ENCODE data around the gene TPO. TPM values are rescaled to one million over a fixed set of nuclear protein-coding genes. Genes with fewer than 3 reads are reported as not detected.
"Not testable (repeated sequence)": the region's sequence is repeated elsewhere in the genome, so short reads cannot be mapped to it uniquely, and the experiment has no call there.

Gene TPO
- polyA plus RNA-seq (ENCODE audit: low read depth in 6 of 6): not detected

DNA sequence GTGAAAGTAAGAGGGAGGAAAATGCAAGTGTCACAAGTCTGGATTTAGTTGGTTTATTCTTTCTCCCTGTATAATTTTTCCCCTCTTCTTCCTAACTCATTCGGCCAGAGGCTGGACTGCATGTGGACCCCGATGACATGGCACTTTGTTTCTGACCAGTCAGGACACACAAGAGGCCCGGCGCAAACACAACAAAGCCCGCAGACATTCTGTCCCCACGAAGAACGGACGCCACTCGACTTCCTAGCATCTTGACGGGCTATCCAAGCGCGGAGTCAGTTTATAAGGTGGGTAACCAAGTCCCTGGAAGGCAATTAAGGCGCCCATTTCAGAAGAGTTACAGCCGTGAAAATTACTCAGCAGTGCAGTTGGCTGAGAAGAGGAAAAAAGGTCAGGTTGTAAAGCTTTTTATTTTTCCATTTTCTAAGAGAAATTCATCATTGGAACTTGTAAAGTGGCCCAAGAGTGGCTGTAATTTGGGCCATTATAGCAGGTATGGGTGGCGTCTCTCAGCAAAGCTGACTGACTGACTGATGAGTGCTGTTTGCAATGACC is at the start of gene TPO:
TPO (plus strand) TSS at position 308 of the 555 bp plus-strand sequence. CDS start 946 bp downstream, outside the sequence.
- ATAC-seq (ENCODE audit: low read depth in 2 of 2): no peak
- Mint-ChIP-seq H3K4me1 (peaks cover 0 to 3% (median 0%) of the 10 kb centered on the region in 3 donors), H3K27me3 (peaks cover 4 to 24% (median 21%) of the 10 kb centered on the region in 3 donors), H3K36me3 (no peaks in the 10 kb centered on the region), H3K9me3 (peaks cover 0 to 1% (median 0%) of the 10 kb centered on the region in 7 donors), H3K4me3 (peak within 1 kb of the TSS in 1 of 8 donors; percentile 21), H3K27ac (peak within 1 kb of the TSS in 3 of 6 donors; percentile 44 to 89 (median 62))
- DNase-seq: no peak

DNA sequence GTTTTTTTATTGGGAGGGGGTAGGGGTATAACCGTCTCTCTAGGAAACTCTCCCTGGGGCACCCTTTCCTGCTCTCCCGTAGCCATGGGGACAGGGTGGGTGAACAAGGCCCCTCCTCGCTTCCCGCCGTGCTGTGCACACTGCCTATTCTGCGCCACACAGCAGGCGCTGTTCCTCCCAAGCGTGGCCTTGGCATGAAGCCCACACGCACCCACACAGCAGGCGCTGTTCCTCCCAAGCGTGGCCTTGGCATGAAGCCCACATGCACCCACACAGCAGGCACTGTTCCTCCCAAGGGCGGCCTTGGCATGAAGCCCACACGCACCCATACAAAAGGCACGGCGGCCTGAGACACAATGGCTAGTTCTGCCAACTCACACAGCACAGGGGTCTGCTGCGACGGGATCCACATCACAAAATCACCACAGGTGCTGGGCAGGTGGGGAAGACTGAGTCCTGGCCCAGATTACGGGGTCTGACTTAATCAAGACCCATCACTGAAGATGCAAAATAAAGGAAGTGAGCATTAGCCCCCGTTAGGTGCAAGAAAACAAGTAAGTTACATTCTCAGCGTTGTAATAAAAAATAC is 46.6 kb upstream of the TPO start:
- ATAC-seq (ENCODE audit: low read depth in 2 of 2) (peak; percentile 69 to 92), DNase-seq (peak; percentile 56)
- H3K9me3 Mint-ChIP-seq: no peaks in the 10 kb centered on the region
- H3K4me3 Mint-ChIP-seq: peak overlapping the region; percentile 46 to 86 (median 80)
- no peaks in the 10 kb centered on the region for H3K36me3 Mint-ChIP-seq
- peaks cover 0 to 16% (median 5%) of the 10 kb centered on the region in 3 donors for H3K27me3 Mint-ChIP-seq
- H3K27ac Mint-ChIP-seq: peak overlapping the region; percentile 39 to 92 (median 88)
- H3K4me1 Mint-ChIP-seq: peaks cover 9 to 39% (median 9%) of the 10 kb centered on the region in 3 donors

DNA sequence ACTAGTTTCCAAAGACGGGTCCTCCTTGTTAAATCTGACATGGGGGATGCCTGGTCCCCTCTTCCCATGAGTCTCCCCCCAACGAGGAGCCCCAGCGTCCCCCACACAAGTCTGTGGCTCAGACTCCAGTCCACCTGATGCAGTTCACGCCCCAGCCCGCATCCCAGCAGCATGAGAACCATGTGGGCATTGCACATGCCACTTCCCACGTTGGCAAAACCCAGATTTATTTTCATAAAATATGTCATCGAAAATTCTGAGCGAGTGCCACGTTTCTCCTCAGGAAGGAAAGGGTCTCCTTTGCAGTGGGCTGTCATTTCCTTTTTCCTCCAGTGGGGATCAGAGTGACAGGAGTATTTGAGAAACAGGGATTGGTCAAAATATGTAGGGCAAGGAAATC is 45.7 kb upstream of the TPO start:
- no peak overlapping the region for H3K27ac Mint-ChIP-seq
- peaks cover 0 to 22% (median 5%) of the 10 kb centered on the region in 3 donors for H3K27me3 Mint-ChIP-seq
- H3K36me3 Mint-ChIP-seq: no peaks in the 10 kb centered on the region
- ATAC-seq (ENCODE audit: low read depth in 2 of 2): no peak
- peak overlapping the region in 1 of 8 donors; percentile 51 for H3K4me3 Mint-ChIP-seq
- no peaks in the 10 kb centered on the region for H3K9me3 Mint-ChIP-seq
- DNase-seq: no peak
- peaks cover 13 to 49% (median 15%) of the 10 kb centered on the region in 3 donors for H3K4me1 Mint-ChIP-seq

DNA sequence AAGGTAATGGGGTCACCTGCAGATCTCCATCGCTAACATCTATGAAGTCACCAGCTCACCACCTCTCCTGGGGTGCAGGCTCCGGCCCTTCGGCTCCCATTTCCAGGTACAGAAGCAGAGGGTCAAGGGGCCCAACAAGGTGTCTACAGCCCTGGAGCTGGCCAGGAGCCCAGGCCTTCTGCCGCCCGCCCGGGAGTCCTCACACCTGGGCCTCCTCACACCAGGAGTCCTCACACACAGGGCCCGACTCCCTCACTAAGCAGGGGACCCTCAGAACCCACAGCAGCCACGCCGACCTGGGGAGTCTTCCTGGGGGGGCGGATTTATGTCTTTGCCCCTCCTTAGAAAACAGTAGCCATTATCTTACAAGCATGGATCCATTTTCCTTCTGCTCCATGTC is 43.4 kb upstream of the TPO start:
- Mint-ChIP-seq H3K9me3 (no peaks in the 10 kb centered on the region), H3K27ac (no peak overlapping the region), H3K27me3 (peaks cover 0 to 18% (median 0%) of the 10 kb centered on the region in 3 donors), H3K4me1 (peaks cover 13 to 45% (median 15%) of the 10 kb centered on the region in 3 donors), H3K4me3 (no peak overlapping the region), H3K36me3 (no peaks in the 10 kb centered on the region)
- no peak for ATAC-seq (ENCODE audit: low read depth in 2 of 2)
- no peak for DNase-seq

DNA sequence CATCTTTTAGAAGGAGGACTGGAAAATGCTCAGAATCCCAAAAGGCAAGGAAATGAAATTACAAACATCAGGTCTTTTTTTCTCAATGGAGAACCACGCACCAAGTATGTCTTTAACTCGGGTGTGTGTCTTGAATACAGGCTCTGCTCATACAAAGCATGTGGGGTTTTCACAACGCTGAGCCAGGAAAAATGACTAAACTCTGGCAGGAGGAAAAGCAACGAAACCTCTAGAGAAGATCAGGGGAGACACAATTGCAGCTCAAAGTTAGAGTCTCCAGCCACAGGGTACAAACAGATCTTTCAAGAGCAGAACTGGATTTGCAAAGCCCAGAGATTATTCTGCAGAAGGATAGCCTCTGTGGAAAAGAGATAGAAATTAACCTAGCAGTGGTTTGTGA is 42.8 kb upstream of the TPO start:
- Mint-ChIP-seq H3K9me3 (no peaks in the 10 kb centered on the region), H3K4me3 (peak overlapping the region in 2 of 8 donors; percentile 42 to 51), H3K27ac (peak overlapping the region in 1 of 6 donors; percentile 72), H3K27me3 (peaks cover 0 to 15% (median under 1%) of the 10 kb centered on the region in 3 donors), H3K4me1 (peaks cover 12 to 44% (median 15%) of the 10 kb centered on the region in 3 donors), H3K36me3 (no peaks in the 10 kb centered on the region)
- DNase-seq (no peak), ATAC-seq (ENCODE audit: low read depth in 2 of 2) (no peak)

DNA sequence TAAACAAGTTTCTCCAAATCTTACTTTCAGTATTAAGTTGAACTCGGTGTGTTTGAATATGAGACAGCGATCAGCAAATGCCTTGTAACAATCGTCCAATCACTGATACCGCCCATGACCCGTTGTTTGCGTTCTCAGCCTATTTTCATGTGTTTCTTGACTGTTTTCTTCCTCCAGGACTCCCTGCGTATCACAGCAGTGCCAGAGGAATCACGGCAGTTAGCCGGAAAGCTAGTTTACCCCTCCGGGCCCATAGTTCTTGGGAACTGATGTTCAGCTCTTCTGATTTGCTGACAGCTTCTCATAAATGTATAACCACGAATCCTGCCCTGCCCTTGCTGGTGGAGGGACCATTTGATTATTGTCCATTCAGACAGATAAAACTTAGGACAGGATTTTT is 42.2 kb upstream of the TPO start:
- peaks cover 6 to 44% (median 20%) of the 10 kb centered on the region in 3 donors for H3K4me1 Mint-ChIP-seq
- peaks cover 0 to 12% (median 5%) of the 10 kb centered on the region in 3 donors for H3K27me3 Mint-ChIP-seq
- H3K27ac Mint-ChIP-seq: no peak overlapping the region
- no peaks in the 10 kb centered on the region for H3K9me3 Mint-ChIP-seq
- DNase-seq (no peak), ATAC-seq (ENCODE audit: low read depth in 2 of 2) (no peak)
- H3K4me3 Mint-ChIP-seq: no peak overlapping the region
- H3K36me3 Mint-ChIP-seq: no peaks in the 10 kb centered on the region

DNA sequence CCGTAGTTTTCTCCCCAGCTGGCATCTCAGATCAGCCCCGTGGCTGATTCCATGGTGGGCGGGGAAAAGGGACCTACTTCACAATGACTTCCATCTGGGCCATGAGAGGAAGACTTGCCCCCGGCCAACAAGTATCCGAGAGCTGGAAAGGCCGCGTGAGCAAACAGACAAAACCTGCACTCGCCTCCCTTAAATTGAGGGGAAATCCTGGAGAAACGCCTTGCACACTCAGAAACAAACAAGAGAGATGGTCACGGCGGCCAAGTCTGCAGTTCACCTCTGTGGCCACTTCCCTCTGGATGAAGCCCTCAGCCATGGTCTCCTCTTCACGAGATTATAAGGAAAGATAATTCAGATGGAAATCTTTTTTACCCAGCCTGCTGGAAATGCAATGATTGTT is 39.4 kb upstream of the TPO start:
- Mint-ChIP-seq H3K4me3 (no peak overlapping the region), H3K36me3 (no peaks in the 10 kb centered on the region), H3K9me3 (peaks cover 0 to 1% (median 0%) of the 10 kb centered on the region in 7 donors), H3K4me1 (peaks cover 4 to 37% (median 13%) of the 10 kb centered on the region in 3 donors), H3K27ac (peak overlapping the region in 1 of 6 donors; percentile 69), H3K27me3 (peaks cover 0 to 16% (median 5%) of the 10 kb centered on the region in 3 donors)
- ATAC-seq (ENCODE audit: low read depth in 2 of 2) (no peak), DNase-seq (no peak)

DNA sequence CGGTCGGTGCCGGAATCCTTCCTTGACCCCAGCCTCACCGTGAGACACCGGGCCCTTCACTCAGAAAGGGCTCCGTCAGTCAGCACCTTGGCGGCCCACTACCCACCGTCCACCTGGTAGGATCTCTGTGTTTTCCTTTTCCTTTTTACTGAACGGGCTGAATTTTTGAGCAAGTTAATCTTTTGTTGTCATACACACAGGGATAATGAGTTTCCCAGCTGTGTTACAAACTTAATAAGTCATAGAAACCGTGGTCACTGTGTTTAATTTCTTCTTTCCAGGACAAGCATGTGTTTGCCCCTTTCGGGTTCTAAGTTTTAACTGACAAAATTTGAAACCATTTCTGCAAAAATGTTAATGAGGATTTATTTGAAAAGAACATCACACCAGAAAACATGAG is 39.0 kb upstream of the TPO start:
- Mint-ChIP-seq H3K4me1 (peaks cover 4 to 37% (median 13%) of the 10 kb centered on the region in 3 donors), H3K27me3 (peaks cover 0 to 16% (median 5%) of the 10 kb centered on the region in 3 donors), H3K4me3 (no peak overlapping the region), H3K36me3 (no peaks in the 10 kb centered on the region), H3K27ac (peak overlapping the region in 1 of 6 donors; percentile 69), H3K9me3 (peaks cover 0 to 1% (median 0%) of the 10 kb centered on the region in 7 donors)
- ATAC-seq (ENCODE audit: low read depth in 2 of 2) (no peak), DNase-seq (no peak)

DNA sequence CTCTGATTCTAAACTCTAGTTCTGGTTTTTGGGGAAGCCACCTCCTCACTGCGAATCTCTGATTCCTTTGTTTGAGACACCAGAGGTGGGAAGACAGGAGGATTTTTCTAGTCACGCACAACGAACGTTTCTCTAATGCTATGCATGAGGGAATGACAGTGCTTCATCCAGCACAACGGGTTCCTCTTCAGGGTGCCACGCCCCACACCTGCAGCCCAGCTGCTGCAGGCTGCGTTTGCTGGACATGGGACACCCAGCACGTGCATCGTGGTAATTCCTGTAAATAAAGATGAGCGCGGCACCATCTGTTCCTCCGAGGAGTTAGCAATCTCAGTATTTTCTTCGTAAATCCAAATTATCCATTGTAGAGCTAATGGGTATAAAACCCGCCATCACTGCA is 37.5 kb upstream of the TPO start:
- Mint-ChIP-seq H3K9me3 (peaks cover 0 to 1% (median 0%) of the 10 kb centered on the region in 7 donors), H3K27me3 (peaks cover 0 to 13% (median 5%) of the 10 kb centered on the region in 3 donors), H3K27ac (peak overlapping the region in 2 of 6 donors; percentile 37 to 88), H3K36me3 (no peaks in the 10 kb centered on the region), H3K4me1 (peaks cover 4 to 37% (median 13%) of the 10 kb centered on the region in 3 donors), H3K4me3 (peak overlapping the region in 3 of 8 donors; percentile 46 to 50 (median 47))
- DNase-seq (no peak), ATAC-seq (ENCODE audit: low read depth in 2 of 2) (peak in 1 of 2 donors; percentile 28)

DNA sequence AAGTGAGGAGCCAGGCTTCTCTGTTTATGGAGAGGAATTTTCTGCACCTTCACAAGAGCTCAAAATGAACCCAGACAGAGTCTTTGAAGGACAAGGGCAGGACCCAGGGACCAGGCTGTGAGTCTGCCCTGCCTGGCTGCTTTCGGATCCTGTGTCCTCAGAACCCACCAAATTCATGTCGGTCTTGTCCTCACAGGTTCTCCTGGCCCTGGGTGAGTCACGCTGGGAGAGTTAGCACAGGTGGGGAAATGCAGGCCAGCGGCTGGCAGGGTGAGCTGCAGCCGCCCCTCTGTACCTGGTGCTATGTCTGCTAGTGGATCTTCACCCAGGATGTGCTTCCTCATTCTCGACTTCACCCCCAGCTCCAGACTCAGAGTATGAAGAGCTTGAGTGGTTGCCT is 35.8 kb upstream of the TPO start:
- peak overlapping the region in 2 of 6 donors; percentile 10 to 53 for H3K27ac Mint-ChIP-seq
- no peaks in the 10 kb centered on the region for H3K36me3 Mint-ChIP-seq
- ATAC-seq (ENCODE audit: low read depth in 2 of 2): no peak
- H3K27me3 Mint-ChIP-seq: peaks cover 0 to 9% (median 5%) of the 10 kb centered on the region in 3 donors
- H3K9me3 Mint-ChIP-seq: peaks cover 0 to 1% (median 0%) of the 10 kb centered on the region in 7 donors
- peak overlapping the region in 1 of 8 donors; percentile 9 for H3K4me3 Mint-ChIP-seq
- DNase-seq: no peak
- peaks cover 0 to 24% (median 7%) of the 10 kb centered on the region in 3 donors for H3K4me1 Mint-ChIP-seq

DNA sequence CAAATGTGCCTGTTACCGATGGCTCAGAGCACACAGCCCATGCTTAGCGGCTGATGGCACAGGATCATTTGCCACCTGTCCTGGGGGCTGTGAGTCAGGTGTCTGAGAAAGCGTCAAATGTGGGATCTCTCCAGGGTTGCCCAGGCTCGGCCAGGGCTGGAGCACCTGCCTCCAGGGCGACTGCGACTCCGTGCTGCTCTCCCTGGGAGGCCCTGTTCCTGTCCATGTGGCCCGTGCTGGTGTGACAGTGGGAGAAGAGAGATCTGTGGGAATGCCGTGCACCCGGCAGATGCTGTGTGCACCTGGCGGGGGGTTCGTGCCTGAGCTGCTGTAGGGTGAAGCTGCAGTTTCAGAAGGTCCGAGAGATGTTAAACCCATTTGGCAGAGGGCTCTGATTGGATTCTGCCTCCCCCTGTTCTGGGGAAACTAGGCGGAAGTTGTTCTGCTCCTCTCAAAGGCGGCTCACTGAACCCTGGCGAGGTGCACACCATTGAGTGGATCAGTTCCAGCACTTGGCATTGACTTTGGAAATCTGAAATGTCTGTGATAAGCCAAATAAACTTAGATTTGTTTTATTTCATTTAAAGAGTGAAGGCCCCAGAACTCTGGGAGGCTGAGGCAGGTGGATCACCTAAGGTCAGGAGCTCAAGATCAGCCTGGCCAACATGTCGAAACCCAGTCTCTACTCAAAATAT is 34.7 kb upstream of the TPO start:
- no peak for DNase-seq
- ATAC-seq (ENCODE audit: low read depth in 2 of 2): no peak
- Mint-ChIP-seq H3K27me3 (peaks cover 0 to 13% (median 7%) of the 10 kb centered on the region in 3 donors), H3K36me3 (no peaks in the 10 kb centered on the region), H3K27ac (no peak overlapping the region), H3K9me3 (peaks cover 0 to 6% (median 0%) of the 10 kb centered on the region in 7 donors), H3K4me1 (peaks cover 0 to 22% (median 7%) of the 10 kb centered on the region in 3 donors), H3K4me3 (peak overlapping the region in 1 of 8 donors; percentile 6)

DNA sequence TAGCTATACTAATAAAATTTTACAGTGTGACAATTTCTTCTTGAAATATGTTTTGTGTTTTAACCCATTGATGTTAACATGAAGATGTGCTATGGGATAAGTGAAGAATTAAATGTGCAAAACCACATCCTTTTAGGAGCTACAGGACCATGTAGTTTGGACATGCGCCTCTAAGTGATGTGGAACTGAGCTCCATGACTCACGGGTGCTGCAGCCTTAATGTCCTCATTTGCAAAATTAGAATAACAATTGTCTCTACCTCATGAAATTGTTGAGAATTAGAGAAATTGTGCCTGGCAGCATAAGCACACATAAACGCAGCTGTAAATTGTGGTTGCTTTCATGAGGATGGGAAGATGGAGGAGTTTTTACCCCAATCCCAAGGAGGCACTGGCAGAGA is 31.6 kb upstream of the TPO start:
- ATAC-seq (ENCODE audit: low read depth in 2 of 2) (no peak), DNase-seq (no peak)
- Mint-ChIP-seq H3K36me3 (no peaks in the 10 kb centered on the region), H3K4me1 (peaks cover 0 to 6% (median 0%) of the 10 kb centered on the region in 3 donors), H3K27ac (no peak overlapping the region), H3K27me3 (peaks cover 0 to 28% (median 5%) of the 10 kb centered on the region in 3 donors), H3K4me3 (no peak overlapping the region), H3K9me3 (peaks cover 0 to 13% (median 3%) of the 10 kb centered on the region in 7 donors)

DNA sequence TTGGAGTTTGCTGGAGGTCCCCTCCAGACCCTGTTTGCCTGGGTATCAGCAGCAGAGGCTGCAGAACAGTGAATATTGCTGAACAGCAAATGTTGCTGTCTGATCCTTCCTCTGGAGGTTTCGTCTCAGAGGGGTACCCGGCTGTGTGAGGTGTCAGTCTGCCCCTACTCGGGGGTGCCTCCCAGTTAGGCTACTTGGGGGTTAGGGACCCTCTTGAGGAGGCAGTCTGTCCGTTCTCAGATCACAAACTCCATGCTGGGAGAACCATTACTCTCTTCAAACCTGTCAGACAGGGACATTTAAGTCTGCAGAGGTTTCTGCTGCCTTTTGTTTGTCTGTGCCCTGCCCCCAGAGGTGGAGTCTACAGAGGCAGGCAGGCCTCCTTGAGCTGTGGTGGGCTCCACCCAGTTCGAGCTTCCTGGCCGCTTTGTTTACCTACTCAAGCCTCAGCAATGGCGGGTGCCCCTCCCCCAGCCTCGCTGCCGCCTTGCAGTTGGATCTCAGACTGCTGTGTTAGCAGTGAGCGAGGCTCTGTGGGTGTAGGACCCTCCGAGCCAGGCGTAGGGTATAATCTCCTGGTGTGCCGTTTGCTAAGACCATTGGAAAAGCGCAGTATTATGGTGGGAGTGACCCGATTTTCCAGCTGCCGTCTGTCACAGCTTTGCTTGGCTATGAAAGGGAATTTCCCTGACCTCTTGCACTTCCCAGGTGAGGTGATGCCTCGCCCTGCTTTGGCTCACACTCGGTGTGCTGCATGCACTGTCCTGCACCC is 25.1 kb upstream of the TPO start:
- peak overlapping the region in 1 of 8 donors; percentile 24 for H3K4me3 Mint-ChIP-seq
- H3K36me3 Mint-ChIP-seq; ATAC-seq (ENCODE audit: low read depth in 2 of 2); DNase-seq; H3K27ac Mint-ChIP-seq: not testable (repeated sequence)
- H3K9me3 Mint-ChIP-seq: peaks cover 0 to 11% (median 5%) of the 10 kb centered on the region in 7 donors
- H3K27me3 Mint-ChIP-seq: peaks cover 9 to 53% (median 23%) of the 10 kb centered on the region in 3 donors
- peaks cover 5 to 16% (median 7%) of the 10 kb centered on the region in 3 donors for H3K4me1 Mint-ChIP-seq

Data from naive B cell (primary cell).